CD4-positive, alpha-beta T cell treated with Interleukin-1 beta for 1 hour (primary cell): ENCODE results near the gene STARD3NL.
A peak's percentile ranks its signal among the peaks of the same experiment; 100 is the strongest.

Experiments
- DNase-seq, 2 donors: peaks; one replicate each; pipeline ENCODE4 v3.0.0-alpha.2; 2020 to 2022

The STARD3NL gene

GRCh38 chr7:38185395-38186307, 7.6 kb downstream of the STARD3NL start:
- no peak for DNase-seq

GRCh38 chr7:38186593-38187314, 8.7 kb downstream of the STARD3NL start:
- DNase-seq, result no peak

- no peak for DNase-seq
Observed at GRCh38 chr7:38187794-38188440, 9.9 kb downstream of the STARD3NL start.

- no peak for DNase-seq
Observed at GRCh38 chr7:38189231-38189938, 11.3 kb downstream of the STARD3NL start.

- DNase-seq, result no peak
Observed at GRCh38 chr7:38190011-38190410, 12.0 kb downstream of the STARD3NL start.

GRCh38 chr7:38191791-38192190, 13.7 kb downstream of the STARD3NL start:
- no peak for DNase-seq

- DNase-seq, result no peak
Observed at GRCh38 chr7:38192327-38192726, 14.3 kb downstream of the STARD3NL start.

- no peak for DNase-seq
Observed at GRCh38 chr7:38195804-38196595, 18.0 kb downstream of the STARD3NL start.

- DNase-seq, result no peak
Observed at GRCh38 chr7:38198366-38198765, 20.3 kb downstream of the STARD3NL start.

GRCh38 chr7:38199154-38199553, 21.1 kb downstream of the STARD3NL start:
- DNase-seq, result no peak

- no peak for DNase-seq
Observed at GRCh38 chr7:38199782-38200181, 21.7 kb downstream of the STARD3NL start.

GRCh38 chr7:38206071-38206470, 28.0 kb downstream of the STARD3NL start:
- DNase-seq, result no peak

- no peak for DNase-seq
Observed at GRCh38 chr7:38207843-38208242, 29.8 kb downstream of the STARD3NL start.

GRCh38 chr7:38211486-38211885, 33.4 kb downstream of the STARD3NL start:
- no peak for DNase-seq

- no peak for DNase-seq
Observed at GRCh38 chr7:38211940-38212339, 33.9 kb downstream of the STARD3NL start.

GRCh38 chr7:38215115-38215514, 37.1 kb downstream of the STARD3NL start:
- DNase-seq, result no peak

GRCh38 chr7:38215735-38216670, 38.0 kb downstream of the STARD3NL start:
- peak; percentile 80 to 84 for DNase-seq

GRCh38 chr7:38217672-38218071, 39.6 kb downstream of the STARD3NL start:
- DNase-seq, result no peak

- DNase-seq, result peak in 1 of 2 donors; percentile 42
Observed at GRCh38 chr7:38220452-38220851, 42.4 kb downstream of the STARD3NL start.

GRCh38 chr7:38222481-38223096, 44.5 kb downstream of the STARD3NL start:
- DNase-seq, result peak in 1 of 2 donors; percentile 78
